PC-9 (cell line): Measurements from ENCODE around the gene ZNF30.

Experiments
- EZH2 ChIP-seq: fragments of 200-600 bp; sonication (generic); IDR thresholded peaks from 2 replicates; pipeline ENCODE4 v1.8.0; 2017; ENCODE audit warnings: antibody characterized with exemption, low read depth
- TF ChIP-seq, protein P1 (sequence below): fragments of 200-600 bp; sonication (generic); conservative IDR thresholded peaks from 2 replicates; pipeline ENCODE4 v1.6.1; 2017; ENCODE audit warnings: mixed run types, antibody characterized with exemption, mild to moderate bottlenecking, moderate library complexity

DNA sequence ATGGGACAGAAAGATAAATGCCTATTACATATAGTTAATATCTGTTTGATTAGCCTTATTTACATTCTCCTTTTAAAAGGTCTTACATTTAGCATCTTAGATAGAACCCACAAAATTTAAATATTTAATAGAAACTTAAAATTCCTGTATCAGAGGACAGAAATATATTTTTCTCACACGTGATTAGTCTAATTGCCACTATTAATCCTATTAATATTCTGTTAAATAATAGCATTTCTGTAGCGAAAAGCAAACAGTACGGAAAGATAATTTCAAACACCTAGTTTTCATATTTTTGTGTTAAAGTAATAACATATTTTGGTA, 380 bp upstream of the ZNF30 start:
- no peak for TF ChIP-seq EZH2
- TF ChIP-seq, protein P1, sequence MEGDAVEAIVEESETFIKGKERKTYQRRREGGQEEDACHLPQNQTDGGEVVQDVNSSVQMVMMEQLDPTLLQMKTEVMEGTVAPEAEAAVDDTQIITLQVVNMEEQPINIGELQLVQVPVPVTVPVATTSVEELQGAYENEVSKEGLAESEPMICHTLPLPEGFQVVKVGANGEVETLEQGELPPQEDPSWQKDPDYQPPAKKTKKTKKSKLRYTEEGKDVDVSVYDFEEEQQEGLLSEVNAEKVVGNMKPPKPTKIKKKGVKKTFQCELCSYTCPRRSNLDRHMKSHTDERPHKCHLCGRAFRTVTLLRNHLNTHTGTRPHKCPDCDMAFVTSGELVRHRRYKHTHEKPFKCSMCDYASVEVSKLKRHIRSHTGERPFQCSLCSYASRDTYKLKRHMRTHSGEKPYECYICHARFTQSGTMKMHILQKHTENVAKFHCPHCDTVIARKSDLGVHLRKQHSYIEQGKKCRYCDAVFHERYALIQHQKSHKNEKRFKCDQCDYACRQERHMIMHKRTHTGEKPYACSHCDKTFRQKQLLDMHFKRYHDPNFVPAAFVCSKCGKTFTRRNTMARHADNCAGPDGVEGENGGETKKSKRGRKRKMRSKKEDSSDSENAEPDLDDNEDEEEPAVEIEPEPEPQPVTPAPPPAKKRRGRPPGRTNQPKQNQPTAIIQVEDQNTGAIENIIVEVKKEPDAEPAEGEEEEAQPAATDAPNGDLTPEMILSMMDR, result no peak
